Activated B cell treated with CpG ODN at 0.5 μM for 24 hours (primary cell): ENCODE measurements around the gene MYOM3. TPM values are rescaled to one million over a fixed set of nuclear protein-coding genes. Genes with fewer than 3 reads are reported as not detected.

Source experiments
- ATAC-seq: fragments of 200-7000 bp; cut with Tn5 transposase; one replicate; pipeline ENCODE4 v1.10.0; 2021; ENCODE audit warnings: low read depth, mild to moderate bottlenecking, moderate library complexity
- CTCF ChIA-PET: fragments of 350-600 bp; sonication (Branson Sonifier 250); formaldehyde crosslinking; loops from one replicate; lab custom pipeline; 2021; ENCODE audit warnings: antibody characterized with exemption; lab: Charles Lee
- POLR2A ChIA-PET: fragments of 350-600 bp; sonication (Branson Sonifier 250); formaldehyde crosslinking; loops from one replicate; lab custom pipeline; 2021; ENCODE audit warnings: antibody characterized with exemption; lab: Charles Lee
- DNase-seq: peaks from one replicate; pipeline ENCODE4 v3.0.0; 2022
- H3K27ac Mint-ChIP-seq: one replicate; pipeline ENCODE4 v1.8.0; 2020; ENCODE audit warnings: mixed read lengths
- H3K27me3 Mint-ChIP-seq: one replicate; pipeline ENCODE4 v1.8.0; 2021; ENCODE audit warnings: mixed read lengths
- H3K36me3 Mint-ChIP-seq: one replicate; pipeline ENCODE4 v1.8.0; 2021; ENCODE audit warnings: low read depth, mixed read lengths
- H3K4me1 Mint-ChIP-seq: one replicate; pipeline ENCODE4 v1.8.0; 2021; ENCODE audit warnings: mixed read lengths
- H3K4me3 Mint-ChIP-seq: one replicate; pipeline ENCODE4 v1.8.0; 2020; ENCODE audit warnings: mild to moderate bottlenecking, mixed read lengths
- H3K9me3 Mint-ChIP-seq: one replicate; pipeline ENCODE4 v1.8.0; 2020; ENCODE audit warnings: mixed read lengths
- CTCF ChIP-seq: fragments of 200-600 bp; IDR thresholded peaks from one replicate; pipeline ENCODE4 v1.8.0; 2022; ENCODE audit warnings: antibody characterized with exemption, mild to moderate bottlenecking
- intact Hi-C: fragments of 100-400 bp; cut with micrococcal nuclease; formaldehyde crosslinking; loops from one replicate; pipeline ENCODE4 v1.15.1; 2024
- total RNA-seq: library from RNA; stranded (reverse); gene quantifications from 2 replicates; pipeline ENCODE4 v1.2.3, GENCODE V29; 2022

Gene MYOM3
- total RNA-seq, 1 donor from 2014 or later, result not detected

GRCh38 chr1:24082372-24082771, 29.6 kb downstream of the MYOM3 start:
- no peaks in the 10 kb centered on the region for H3K9me3 Mint-ChIP-seq
- no peak for TF ChIP-seq CTCF
- peaks cover 3% of the 10 kb centered on the region for H3K27me3 Mint-ChIP-seq
- no peaks in the 10 kb centered on the region for H3K4me1 Mint-ChIP-seq
- no peaks in the 10 kb centered on the region for H3K36me3 Mint-ChIP-seq
- ChIA-PET POLR2A (no interaction called here), CTCF (interaction anchor here (0.9 kb wide), 1 partner anchor 10 kb away, joined by 3 read pairs; no protein-coding TSS in a partner anchor)
- intact Hi-C loops, result no loop called here
- no peak overlapping the region for H3K27ac Mint-ChIP-seq
- no peak for DNase-seq
- no peak overlapping the region for H3K4me3 Mint-ChIP-seq
- ATAC-seq, result no peak

- DNase-seq (no peak), ATAC-seq (no peak)
- CTCF ChIA-PET, result no interaction called here
- no peak for TF ChIP-seq CTCF
- POLR2A ChIA-PET, result no interaction called here
- Mint-ChIP-seq H3K36me3 (no peaks in the 10 kb centered on the region), H3K4me1 (no peaks in the 10 kb centered on the region), H3K27me3 (peaks cover 5% of the 10 kb centered on the region), H3K4me3 (no peak overlapping the region), H3K27ac (no peak overlapping the region), H3K9me3 (no peaks in the 10 kb centered on the region)
- intact Hi-C loops, result no loop called here
Measured at GRCh38 chr1:24081190-24081589, 30.7 kb downstream of the MYOM3 start.

DNA sequence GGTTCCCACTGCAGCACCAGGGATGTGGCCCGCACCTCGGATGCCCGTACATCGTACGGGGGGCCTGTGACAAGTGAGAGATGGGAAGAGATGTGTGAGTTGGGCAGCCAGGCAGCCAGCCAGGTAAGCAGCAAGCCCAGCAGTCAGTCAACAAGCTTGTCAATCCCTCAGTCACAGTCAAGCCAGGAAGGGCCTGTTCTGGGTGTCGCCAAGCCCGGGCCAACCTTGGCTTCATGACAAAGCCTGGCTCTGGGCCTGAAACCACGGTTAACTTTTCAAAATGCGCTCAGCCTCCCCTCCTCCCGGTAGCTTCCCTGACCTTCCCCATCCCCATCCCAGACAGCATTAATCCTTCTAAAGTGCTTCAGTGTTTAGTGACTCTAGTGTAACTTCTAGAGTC, 31.8 kb downstream of the MYOM3 start:
- ATAC-seq, result no peak
- ChIA-PET CTCF (no interaction called here), POLR2A (no interaction called here)
- no peak for TF ChIP-seq CTCF
- Mint-ChIP-seq H3K27ac (no peak overlapping the region), H3K27me3 (peaks cover 5% of the 10 kb centered on the region), H3K9me3 (no peaks in the 10 kb centered on the region), H3K4me3 (no peak overlapping the region), H3K4me1 (no peaks in the 10 kb centered on the region), H3K36me3 (no peaks in the 10 kb centered on the region)
- intact Hi-C loops, result no loop called here
- DNase-seq, result no peak

DNA sequence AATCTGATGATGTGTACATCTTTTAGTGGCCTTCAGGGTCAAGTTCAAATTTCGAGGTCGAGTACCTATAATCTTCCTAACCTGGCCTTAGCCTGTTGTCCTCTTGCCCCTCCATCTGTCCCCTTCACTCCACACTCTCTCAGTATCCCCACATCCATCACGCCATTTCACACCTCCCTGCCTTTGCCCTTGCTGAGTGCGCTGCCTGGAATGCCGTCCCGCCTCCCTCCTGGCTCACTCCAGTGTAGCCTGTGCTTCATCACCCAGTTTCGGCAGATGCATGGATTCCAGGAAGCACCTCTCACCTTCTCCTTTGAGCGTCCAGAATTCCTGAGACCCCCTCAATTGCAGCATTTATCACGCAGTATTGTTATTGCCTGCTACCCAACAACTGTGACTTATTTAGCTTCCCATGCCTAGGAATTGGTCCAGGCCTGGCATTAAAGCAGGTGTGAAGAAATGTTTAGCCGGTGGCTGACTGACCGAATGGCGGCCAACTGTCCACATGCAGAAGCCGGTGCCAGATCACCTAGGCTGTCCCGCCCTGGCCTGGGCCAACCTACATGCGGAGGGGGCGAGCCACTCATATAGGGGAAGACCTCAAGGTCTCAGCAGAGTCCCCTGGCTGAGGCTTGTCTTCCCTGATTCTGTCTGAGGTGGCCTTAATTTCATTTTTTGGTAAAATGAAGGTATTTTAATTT, 34.5 kb downstream of the MYOM3 start:
- ChIA-PET POLR2A (no interaction called here), CTCF (no interaction called here)
- Mint-ChIP-seq H3K27ac (no peak overlapping the region), H3K36me3 (no peaks in the 10 kb centered on the region), H3K27me3 (peaks cover 5% of the 10 kb centered on the region), H3K4me3 (no peak overlapping the region), H3K4me1 (no peaks in the 10 kb centered on the region), H3K9me3 (no peaks in the 10 kb centered on the region)
- no peak for TF ChIP-seq CTCF
- no peak for ATAC-seq
- intact Hi-C loops, result no loop called here
- no peak for DNase-seq

- DNase-seq (no peak), ATAC-seq (no peak)
- Mint-ChIP-seq H3K4me3 (no peak overlapping the region), H3K27me3 (peaks cover 5% of the 10 kb centered on the region), H3K36me3 (no peaks in the 10 kb centered on the region), H3K9me3 (no peaks in the 10 kb centered on the region), H3K27ac (no peak overlapping the region), H3K4me1 (no peaks in the 10 kb centered on the region)
- no peak for TF ChIP-seq CTCF
- ChIA-PET POLR2A (no interaction called here), CTCF (no interaction called here)
- intact Hi-C loops, result loop anchor here (1.0 kb wide), 1 partner anchor 44 kb away; no protein-coding TSS in a partner anchor
Measured at GRCh38 chr1:24075946-24076345, 36.0 kb downstream of the MYOM3 start.
